C4-2B (cell line): Measurements from ENCODE around the gene FBXW9.

Experiments
- ZFX ChIP-seq: fragments of 450-650 bp; IDR thresholded peaks from 2 replicates; pipeline ENCODE4 v1.6.1; 2017
- TF ChIP-seq, protein P1 (sequence below): fragments of 450-650 bp; conservative IDR thresholded peaks from 2 replicates; pipeline ENCODE4 v1.5.1; 2017; ENCODE audit warnings: mild to moderate bottlenecking

DNA sequence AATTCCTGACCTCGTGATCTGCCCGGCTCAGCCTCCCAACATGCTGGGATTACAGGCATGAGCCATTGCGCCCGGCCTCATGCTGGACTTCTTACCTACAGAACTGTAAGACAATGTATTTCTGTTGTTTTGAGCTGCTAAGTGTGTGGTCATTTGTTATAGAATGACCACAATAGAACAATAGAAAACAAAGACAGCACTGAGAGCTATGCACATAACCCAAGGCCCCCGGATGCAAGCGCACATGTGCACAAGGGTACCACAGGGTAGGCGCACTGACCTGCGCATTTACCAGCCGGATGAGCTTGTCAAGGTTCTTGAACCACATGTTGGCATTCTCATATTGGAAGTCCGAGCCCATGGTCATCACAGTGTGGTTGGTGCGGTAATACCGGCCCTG, 35.5 kb downstream of the FBXW9 start:
- TF ChIP-seq, protein P1, sequence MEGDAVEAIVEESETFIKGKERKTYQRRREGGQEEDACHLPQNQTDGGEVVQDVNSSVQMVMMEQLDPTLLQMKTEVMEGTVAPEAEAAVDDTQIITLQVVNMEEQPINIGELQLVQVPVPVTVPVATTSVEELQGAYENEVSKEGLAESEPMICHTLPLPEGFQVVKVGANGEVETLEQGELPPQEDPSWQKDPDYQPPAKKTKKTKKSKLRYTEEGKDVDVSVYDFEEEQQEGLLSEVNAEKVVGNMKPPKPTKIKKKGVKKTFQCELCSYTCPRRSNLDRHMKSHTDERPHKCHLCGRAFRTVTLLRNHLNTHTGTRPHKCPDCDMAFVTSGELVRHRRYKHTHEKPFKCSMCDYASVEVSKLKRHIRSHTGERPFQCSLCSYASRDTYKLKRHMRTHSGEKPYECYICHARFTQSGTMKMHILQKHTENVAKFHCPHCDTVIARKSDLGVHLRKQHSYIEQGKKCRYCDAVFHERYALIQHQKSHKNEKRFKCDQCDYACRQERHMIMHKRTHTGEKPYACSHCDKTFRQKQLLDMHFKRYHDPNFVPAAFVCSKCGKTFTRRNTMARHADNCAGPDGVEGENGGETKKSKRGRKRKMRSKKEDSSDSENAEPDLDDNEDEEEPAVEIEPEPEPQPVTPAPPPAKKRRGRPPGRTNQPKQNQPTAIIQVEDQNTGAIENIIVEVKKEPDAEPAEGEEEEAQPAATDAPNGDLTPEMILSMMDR = no peak
- TF ChIP-seq ZFX = no peak
